Measurements from ENCODE around the gene C14orf132. TPM values are rescaled to one million over a fixed set of nuclear protein-coding genes. Genes with fewer than 3 reads are reported as not detected.

Gene C14orf132
- total and polyA plus RNA-seq, 10 of the 15 experiments (the other 5 are each of a cell fraction or from before 2014, with no cell fraction given): under 0.01 to 1.2 (median 0.03) TPM; not detected in 2

GRCh38 chr14:96117101-96117897 is 78.1 kb downstream of the C14orf132 start:
- H3K27ac ChIP-seq (ENCODE audit: control insufficient read depth, insufficient read depth): no peak overlapping the region
- ChIA-PET SMC1A (ENCODE audit: uncharacterized antibody, unreplicated experiment) (no interaction called here), POLR2A (no interaction called here), CTCF (no interaction called here), RAD21 (ENCODE audit: unreplicated experiment) (no interaction called here)
- H2AFZ ChIP-seq (ENCODE audit: control insufficient read depth, low read depth, low read length): no peak overlapping the region
- BruUV-seq (replicated peaks): no TSS peak
- no peak for FAIRE-seq
- H3K4me1 ChIP-seq (ENCODE audit: control insufficient read depth, insufficient read depth, low read length): no peaks in the 10 kb centered on the region
- DNase-seq (ENCODE audit: low read depth, low spot score): no peak
- H3K4me3 ChIP-seq: no peak overlapping the region
- H3K79me2 ChIP-seq (ENCODE audit: control insufficient read depth, insufficient read depth, low read length): no peaks in the 10 kb centered on the region
- no peak overlapping the region for H3K4me2 ChIP-seq (ENCODE audit: control insufficient read depth, insufficient read depth)
- H3K9ac ChIP-seq (ENCODE audit: control insufficient read depth, insufficient read depth, low read length): no peak overlapping the region
- no peak for ATAC-seq
- no peaks in the 10 kb centered on the region for H3K36me3 ChIP-seq (ENCODE audit: control insufficient read depth in 2 of 2, insufficient read depth in 2 of 2, low read length in 1 of 2)
- intact Hi-C loops (cut with micrococcal nuclease; ENCODE audit: unreplicated experiment): no loop called here
- H3K9me3 ChIP-seq (replicated peaks; ENCODE audit: control insufficient read depth, insufficient read depth, low read length): no peaks in the 10 kb centered on the region; the same call in 2 of the 3 replicates
- 61% methylated on average over 7 of the region's 7 CpGs for WGBS (ENCODE audit: insufficient coverage, insufficient replicate concordance, low lambda C conversion rate, missing lambda C conversion rate)
- H4K20me1 ChIP-seq (ENCODE audit: control insufficient read depth, insufficient read depth): no peaks in the 10 kb centered on the region
- TF ChIP-seq ATF2 (IDR thresholded peaks at IDR 0.05; ENCODE audit: low read length): no peak
- TF ChIP-seq NFIC (IDR thresholded peaks at IDR 0.05; ENCODE audit: low read depth, low read length): no peak
- no peak for TF ChIP-seq SREBF2 (IDR thresholded peaks at IDR 0.05; ENCODE audit: low read length)
- TF ChIP-seq ASH2L (IDR thresholded peaks at IDR 0.05; ENCODE audit: borderline replicate concordance, low read depth): no peak
- TF ChIP-seq ZBTB33 (IDR thresholded peaks at IDR 0.05): no peak
- H3K27me3 ChIP-seq (replicated peaks in 1 of 2; ENCODE audit: control insufficient read depth in 2 of 2, insufficient read depth in 2 of 2, low read length in 1 of 2): no peaks in the 10 kb centered on the region
- in situ Hi-C loops (cut with MboI): no loop called here
